NB4 (cell line): ENCODE data around the gene ARID3B.

ENCODE experiments used
- DNase-seq: peaks from one replicate; pipeline ENCODE4 v3.0.0; 2010; ENCODE audit warnings: low read depth
- H3K4me3 ChIP-seq: one replicate; pipeline ENCODE4 v1.5.1; 2011; ENCODE audit warnings: mild to moderate bottlenecking, low read depth, low read length, moderate library complexity
- MAX ChIP-seq: IDR thresholded peaks from 2 replicates; pipeline ENCODE4 v1.6.1; 2011; ENCODE audit warnings: low read depth, low read length
- MYC ChIP-seq: IDR thresholded peaks from 2 replicates; pipeline ENCODE4 v1.6.1; 2011; ENCODE audit warnings: low read depth, low read length
- POLR2A ChIP-seq: IDR thresholded peaks from 2 replicates; pipeline ENCODE4 v1.6.1; 2011; ENCODE audit warnings: mild to moderate bottlenecking; ENCODE audit not compliant: insufficient read length; ENCODE audit errors: extremely low read depth
- TF ChIP-seq, protein P1 (sequence below): IDR thresholded peaks from one replicate; pipeline ENCODE4 v1.5.1; 2012; ENCODE audit warnings: low read depth, low read length

The ARID3B gene

GRCh38 chr15:74517096-74517495 lies 23.9 kb upstream of the ARID3B start:
- TF ChIP-seq MYC = no peak
- TF ChIP-seq, protein P1, sequence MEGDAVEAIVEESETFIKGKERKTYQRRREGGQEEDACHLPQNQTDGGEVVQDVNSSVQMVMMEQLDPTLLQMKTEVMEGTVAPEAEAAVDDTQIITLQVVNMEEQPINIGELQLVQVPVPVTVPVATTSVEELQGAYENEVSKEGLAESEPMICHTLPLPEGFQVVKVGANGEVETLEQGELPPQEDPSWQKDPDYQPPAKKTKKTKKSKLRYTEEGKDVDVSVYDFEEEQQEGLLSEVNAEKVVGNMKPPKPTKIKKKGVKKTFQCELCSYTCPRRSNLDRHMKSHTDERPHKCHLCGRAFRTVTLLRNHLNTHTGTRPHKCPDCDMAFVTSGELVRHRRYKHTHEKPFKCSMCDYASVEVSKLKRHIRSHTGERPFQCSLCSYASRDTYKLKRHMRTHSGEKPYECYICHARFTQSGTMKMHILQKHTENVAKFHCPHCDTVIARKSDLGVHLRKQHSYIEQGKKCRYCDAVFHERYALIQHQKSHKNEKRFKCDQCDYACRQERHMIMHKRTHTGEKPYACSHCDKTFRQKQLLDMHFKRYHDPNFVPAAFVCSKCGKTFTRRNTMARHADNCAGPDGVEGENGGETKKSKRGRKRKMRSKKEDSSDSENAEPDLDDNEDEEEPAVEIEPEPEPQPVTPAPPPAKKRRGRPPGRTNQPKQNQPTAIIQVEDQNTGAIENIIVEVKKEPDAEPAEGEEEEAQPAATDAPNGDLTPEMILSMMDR = no peak
- TF ChIP-seq POLR2A = no peak
- no peak for TF ChIP-seq MAX
- DNase-seq = no peak
- H3K4me3 ChIP-seq = no peak overlapping the region

DNA sequence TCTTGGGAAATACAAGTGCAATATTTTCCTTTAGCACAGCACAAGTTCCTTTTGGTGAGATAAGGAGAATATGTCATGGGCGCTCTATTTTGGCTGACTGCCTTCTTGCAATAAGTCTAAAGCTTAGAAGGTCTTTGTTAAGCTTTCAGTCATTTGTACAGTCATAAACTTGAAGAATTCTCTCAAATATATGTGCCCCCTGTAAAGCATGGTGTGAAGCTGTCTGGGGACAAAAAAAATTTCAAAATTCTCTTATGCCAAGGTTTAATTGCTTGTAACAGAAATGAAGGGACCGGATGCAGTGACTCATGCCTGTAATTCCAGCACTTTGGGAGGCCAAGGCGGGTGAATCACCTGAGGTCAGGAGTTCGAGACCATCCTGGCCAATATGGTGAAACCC lies 21.7 kb upstream of the ARID3B start:
- TF ChIP-seq MAX (no peak), POLR2A (no peak), MYC (no peak)
- TF ChIP-seq, protein P1 = no peak
- no peak overlapping the region for H3K4me3 ChIP-seq
- no peak for DNase-seq

- no peak for TF ChIP-seq POLR2A
- no peak for TF ChIP-seq MYC
- TF ChIP-seq, protein P1 = no peak
- no peak for TF ChIP-seq MAX
- no peak for DNase-seq
- H3K4me3 ChIP-seq = no peak overlapping the region
Measured at GRCh38 chr15:74520407-74520806, 20.6 kb upstream of the ARID3B start.

DNA sequence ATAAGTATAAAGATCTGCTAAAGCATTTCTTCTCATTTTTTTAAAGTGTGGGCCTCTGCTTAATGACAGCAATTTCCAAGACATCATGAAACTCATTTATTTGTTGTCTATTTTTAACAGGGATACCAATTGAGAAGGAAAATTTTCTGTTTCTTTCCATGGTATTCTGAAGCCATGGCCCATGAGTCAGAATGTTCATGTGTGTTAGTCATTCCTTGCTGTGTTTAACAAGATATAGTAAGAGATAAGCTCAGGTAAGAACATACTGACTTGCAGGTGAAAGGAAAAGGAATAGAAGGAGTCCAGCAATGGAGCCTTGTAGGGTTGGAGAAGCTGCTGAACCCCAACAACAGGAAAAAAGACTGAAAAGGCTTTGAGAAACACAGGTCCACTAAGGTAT lies 17.0 kb upstream of the ARID3B start:
- DNase-seq = no peak
- H3K4me3 ChIP-seq = no peak overlapping the region
- TF ChIP-seq POLR2A = no peak
- TF ChIP-seq, protein P1 = no peak
- no peak for TF ChIP-seq MAX
- no peak for TF ChIP-seq MYC

DNA sequence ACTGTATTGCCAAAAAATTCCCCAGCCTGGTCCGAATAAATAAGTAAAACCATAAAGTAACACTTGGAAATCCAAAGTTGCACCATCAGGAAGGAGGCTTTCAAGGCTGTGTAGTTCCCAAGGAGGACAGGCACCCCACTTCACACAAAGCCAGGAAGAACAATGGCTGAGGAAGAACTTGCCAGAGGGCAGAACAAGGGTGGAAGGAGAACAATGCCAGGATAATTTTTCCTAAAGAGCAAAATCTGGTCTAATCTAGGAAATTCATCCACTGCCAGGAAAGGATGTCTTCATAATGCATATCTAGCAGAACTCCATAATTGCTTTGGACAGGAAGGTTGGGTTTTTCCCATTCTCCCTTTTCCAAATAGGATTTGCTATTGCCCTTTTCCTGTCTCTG lies 15.7 kb upstream of the ARID3B start:
- DNase-seq = no peak

More for the DNA sequence above, 15.7 kb upstream of the ARID3B start:
- H3K4me3 ChIP-seq = no peak overlapping the region
- TF ChIP-seq, protein P1 = no peak
- TF ChIP-seq MYC = no peak
- TF ChIP-seq MAX = no peak
- no peak for TF ChIP-seq POLR2A
